GM19351 (cell line): ENCODE measurements around the gene LSP1.
A peak's percentile ranks its signal among the peaks of the same experiment; 100 is the strongest.

Experiments used
- ATAC-seq: cut with Tn5 transposase; IDR thresholded peaks from one replicate; pipeline ENCODE4 v1.9.1; 2021; ENCODE audit warnings: mild to moderate bottlenecking, moderate library complexity; ENCODE audit not compliant: unreplicated experiment

Gene LSP1

DNA sequence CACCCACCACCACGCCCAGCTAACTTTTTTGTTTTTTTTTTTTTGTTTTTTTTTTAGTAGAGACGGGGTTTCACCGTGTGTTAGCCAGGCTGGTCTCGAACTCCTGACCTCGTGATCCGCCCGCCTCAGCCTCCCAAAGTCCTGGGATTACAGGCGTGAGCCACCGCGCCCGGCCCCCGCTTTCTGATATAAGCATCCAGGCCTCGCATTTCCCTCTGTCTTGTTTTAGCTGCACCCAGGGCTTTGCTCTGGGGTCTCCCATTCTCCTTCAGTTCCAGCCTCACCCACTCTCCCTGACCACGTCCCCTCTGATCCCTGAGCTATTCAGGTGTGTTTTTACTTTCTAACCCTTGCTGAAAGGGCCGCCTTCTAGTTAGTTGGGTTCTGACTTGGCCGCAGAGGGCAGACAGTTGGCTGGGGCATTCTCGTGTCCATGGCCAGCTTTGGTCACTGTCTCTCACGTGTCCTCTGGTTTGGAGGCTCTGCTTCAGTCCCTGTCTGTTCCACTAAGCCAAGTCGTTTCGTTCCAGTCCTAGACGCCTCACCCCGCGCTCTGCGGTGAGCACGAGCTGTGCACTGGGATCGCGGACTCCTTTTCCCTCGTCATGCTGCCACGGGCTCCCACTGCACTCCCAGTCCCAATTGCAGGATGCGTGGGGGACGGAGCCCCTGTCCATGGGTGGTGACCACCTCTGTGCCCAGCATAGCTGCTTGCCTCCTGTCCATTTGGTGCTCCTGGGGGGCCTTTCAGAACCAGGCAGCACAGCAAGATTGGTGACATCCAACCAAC is 60.6 kb downstream of the LSP1 start:
- no peak for ATAC-seq

DNA sequence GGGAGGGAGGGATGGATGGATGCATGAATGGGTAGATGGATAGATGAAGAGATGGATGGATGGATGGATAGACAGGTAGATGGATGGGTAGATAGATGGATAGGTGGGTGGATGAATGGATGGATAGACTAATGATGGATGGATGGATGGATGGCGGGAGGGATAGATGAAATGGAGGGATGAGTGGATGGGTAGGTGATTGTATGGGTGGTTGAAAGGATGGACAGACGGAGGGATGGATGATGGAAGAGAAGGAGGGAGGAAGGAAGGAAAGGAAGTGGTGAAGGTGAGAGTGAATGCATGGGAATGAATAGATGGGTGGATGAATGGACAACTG is 62.9 kb downstream of the LSP1 start:
- ATAC-seq = no peak

DNA sequence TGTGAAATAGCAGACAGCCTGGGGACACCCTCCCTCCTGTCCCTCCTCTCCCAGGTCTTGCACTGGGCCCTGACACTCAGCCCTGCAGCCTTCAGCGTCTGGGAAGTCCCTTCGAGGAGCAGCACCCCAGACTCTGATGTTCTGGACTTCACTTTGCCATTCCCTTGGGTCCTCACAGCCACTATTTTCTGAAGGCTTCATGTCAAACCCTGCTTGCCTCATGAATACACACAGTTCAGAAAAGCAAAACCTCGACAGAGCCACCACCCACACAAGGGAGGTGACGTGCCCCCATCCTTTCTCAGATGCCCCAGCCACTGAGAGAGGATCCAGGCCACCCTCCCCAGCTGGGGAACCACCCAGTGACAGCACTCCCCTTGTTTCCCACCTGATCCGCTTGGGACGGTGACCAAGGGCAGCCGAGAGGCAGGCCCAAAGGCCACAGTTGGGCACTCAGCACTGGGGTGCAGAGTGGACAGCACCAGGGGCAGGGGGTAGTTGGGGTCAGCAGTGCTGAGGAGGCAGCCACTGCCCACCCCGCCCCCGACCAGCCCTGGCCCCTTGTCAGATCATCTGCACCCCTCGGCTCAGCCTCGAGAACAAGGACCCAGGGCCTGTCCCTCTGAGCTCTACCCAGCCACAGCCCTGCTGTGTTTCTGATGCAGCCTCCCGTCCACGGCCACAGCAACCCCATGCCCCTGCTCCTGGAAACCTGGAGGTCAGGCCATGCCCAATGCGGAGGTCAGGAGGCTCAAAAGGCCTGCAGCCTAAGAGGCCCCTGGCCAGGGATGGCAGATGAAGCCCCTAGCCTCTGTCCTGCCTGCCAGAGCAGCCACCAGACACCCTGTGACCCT is 63.5 kb downstream of the LSP1 start:
- peak; percentile 47 for ATAC-seq

DNA sequence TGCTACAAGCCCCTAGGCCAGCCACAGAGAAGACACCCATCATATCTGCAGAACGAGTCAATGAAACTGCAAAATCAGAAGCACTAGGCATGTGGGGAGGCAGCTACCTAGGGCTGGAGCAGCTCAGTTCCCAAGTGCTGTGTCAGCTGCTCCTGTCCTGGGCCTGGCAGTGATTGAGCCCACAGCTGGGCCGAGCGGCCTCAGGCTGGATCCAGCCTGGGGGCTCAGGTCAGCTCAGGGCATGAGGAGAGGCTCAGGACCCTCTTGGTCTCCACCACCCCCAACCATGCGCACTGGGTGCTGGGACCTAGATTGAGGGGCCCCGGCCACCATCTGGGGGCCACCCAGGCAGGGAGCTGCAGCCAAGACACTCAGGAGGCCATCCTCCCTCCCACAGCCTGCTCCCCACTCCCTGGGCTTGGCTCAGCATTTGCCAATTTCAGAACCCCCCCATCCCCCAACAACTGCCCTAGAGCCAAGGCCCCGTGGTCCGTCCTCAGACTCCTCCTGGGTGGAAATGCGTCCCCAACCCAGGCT is 64.2 kb downstream of the LSP1 start:
- no peak for ATAC-seq

DNA sequence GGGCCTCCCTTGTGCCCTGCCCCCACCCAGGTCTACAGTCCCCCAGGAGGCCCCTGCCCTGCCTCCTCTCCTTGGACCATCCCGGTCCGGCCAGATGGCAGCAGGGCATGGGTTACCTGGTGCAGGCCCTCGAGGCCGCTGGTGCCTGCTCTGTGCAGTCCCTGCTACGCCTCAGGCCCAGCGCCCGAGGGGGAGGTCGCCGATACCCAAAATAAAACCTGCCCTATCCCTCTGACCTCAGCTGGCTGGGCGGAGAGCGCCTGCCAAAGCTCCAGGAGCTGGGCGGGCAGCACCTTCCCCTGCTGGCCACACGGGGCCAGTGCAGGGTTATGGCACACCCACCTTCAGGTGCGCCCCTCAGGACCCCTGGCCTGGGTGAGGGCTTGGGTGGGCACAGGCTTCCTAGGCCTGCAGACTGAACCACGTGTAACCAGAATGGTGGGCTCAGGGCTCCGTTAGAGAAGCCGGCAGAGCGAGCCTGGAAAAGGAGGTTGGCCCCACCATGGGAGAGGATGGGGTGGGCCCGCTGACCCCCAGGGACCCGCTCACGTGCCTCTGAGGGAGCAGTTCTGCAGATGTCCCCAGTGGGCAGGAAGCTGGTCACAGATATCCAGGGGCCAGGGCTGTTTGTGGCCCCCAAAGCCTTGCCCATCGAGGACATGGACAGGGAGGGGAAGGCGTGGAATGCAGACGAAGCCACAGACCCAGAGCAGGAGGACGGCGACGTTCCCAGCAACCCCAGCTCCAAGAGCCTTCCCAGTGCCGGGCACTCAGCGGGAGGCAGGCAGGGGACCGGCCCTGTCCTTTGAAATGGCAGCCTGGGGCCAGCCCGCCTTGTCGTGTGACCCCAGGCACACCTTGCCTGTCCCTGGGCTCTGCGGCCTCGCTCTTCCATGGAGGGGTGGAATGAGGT is 64.9 kb downstream of the LSP1 start:
- ATAC-seq = no peak

DNA sequence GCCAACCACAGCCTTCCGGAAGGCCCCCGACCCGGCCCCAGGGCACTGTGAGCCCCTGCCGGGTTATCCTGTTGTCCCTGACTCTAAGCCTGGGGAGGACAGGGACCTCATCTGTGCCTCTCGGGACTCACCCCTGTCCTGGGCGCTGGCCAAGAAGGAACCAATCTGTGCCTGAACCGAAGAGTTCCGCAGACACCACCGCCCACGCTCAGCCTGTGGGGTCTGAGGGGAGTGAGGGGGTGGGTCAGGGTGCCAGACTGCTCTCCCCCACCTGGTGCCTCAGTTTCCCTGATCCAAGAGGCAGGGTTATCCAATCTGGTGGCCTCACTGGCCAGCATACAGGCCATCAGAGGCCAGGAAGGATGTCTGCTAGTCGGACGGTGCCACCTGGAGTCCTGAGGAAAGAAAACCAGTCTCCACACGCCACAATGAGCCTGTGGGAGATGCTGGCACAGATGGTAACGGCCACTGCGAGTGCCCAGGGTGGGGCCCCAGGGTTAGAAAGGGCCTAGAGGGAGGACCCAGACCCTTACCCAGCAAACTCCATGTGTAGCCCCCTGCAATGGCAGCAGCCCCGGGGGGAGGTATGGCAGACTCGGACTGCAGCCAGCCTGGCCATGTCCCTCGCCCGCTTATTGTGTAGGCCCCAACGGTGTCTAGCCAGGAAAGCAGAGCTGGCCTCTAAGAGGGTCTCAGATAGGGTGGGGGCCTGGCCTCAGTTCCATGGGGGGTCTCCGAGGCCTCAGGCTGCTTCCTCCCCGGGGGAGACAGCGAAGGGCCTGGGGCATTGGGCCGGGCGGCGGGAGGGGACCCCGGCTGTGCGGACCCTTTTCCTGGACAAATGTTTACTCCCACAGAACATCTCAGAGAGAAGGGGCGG is 65.8 kb downstream of the LSP1 start:
- ATAC-seq = no peak

DNA sequence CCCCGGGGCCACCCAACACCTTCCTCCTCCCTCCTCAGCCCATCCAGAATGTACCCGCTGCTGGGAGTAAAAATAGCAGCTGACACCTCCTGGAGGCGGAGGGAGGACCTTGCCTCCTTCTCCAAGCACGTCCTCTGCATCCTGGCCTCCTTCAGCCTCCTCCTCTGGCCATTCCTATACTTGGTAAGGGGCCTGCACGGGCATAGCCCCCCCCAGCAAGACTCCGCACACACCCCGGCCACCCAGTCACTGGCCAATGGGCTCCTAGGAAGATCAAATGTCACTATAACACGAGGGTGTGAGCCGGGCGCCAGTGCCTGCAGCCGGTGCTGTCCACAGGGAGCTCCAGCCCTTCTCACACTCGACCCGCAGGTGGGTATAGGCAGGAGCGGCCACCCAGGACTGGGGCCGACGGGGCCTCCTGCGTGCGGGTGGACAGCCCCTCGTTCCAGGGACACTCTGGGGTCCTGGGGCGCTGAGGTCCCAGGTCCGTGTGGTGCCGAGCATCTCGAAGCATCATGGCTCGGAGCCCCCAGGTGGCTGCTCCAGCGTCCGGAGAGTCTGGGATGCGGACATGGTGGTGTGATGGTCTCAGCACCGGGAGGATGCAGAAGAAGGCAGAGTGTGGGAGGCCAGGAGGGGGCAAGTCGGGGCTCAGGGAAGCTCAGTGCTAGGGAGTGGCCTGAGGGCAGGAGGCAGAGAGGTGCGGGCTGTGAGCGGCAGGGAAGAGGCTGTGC is 66.7 kb downstream of the LSP1 start, which contains the start of gene TNNT3:
TNNT3 (plus strand) TSS at position 313 of the 737 bp plus-strand sequence. CDS start 3,172 bp downstream, outside the sequence.
- no peak for ATAC-seq

DNA sequence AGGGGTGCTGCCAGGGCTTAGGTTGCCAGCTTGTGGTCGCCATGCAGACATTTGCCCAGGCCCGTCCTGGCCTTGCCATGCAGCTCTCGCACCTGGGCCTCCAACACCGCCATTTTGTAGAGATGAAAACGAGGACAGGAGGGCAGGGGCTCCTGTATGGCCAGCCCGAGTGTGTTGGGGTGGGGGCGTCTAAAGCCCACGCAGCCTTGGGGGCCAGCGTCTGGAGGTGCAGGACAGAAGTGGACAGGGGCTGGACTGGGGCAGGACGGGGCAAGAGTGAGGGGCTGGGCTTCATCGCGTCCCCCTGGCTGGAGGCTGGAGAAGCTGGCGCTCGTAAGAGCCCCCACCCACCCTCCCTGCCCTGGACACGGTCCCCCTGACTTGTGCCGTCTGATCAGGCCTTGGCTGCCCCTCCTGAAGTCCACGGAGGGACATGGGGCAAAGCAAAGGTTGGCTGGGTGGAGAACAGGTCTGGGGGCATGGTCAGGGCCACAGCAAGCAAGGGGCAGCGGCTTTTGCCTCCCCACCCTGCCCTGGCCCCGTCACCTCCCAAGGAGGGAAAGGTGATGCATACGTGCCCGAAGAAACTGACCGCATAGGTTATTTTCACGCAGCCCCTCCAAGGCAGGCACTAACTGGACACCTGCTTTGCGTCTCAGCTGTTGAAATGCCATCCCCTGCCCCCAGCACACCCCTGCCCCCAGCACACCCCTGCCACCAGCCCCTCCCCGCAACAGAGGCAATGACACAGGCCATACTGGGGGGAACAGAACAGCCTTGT is 67.4 kb downstream of the LSP1 start:
- no peak for ATAC-seq

DNA sequence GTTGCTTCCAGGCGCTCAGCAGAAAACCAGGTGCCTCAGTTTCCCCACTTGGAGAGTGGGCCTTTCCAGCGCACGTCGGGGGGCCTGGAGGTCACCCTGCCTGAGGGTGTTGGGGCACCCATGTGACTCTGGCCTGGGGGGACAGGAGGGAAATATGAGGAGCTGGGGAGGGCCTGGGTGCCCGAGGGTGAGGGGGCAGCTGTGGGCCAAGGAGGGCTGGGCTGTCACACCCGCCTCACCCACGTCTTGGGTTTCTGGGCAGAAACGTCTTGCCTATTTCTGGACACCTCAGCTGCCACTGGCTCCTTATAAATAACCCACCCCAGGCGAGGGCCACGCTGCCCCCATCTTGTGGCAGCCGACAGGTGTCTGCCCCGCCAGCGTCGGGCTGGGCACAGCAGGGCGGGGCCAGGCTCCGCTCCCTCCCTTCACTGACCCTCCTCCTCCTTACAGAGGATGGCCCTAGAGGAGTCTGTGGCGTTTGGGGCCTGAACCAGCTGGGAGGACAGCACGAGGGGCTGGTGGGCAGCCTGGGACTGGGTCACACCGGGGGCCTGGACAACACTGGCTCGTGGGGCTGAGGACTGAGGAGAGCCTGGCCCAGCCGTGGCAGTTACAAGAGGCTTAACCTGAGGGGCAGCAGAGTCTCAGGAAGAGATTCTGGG is 68.2 kb downstream of the LSP1 start:
- ATAC-seq = no peak

DNA sequence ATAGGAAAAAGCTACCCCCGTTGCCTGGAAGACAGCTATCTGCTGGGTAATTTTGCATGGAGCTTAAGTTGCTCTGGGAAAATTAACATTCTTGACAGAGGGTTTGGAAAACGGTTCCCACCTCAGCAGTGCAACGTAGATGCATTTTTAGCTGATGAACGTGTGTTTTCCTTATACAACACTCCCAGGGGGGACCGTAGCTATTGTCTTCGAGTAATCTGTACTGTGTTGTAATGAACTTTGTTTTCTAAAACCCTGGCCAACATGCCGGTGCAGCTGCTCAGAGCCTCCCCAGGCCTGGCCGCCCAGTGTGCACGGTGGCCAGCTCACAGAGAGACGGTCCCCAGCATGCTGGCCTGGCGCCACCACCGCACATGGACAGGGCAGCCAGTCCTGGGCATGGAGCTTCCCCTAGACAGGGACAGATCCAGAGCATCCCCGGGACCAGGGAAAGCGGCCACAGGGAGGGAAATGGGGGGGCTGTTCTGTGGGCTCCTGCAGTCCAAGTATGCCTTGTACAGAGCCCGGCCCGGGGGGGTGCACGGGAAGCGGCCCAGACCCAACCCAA is 68.8 kb downstream of the LSP1 start:
- ATAC-seq = no peak

DNA sequence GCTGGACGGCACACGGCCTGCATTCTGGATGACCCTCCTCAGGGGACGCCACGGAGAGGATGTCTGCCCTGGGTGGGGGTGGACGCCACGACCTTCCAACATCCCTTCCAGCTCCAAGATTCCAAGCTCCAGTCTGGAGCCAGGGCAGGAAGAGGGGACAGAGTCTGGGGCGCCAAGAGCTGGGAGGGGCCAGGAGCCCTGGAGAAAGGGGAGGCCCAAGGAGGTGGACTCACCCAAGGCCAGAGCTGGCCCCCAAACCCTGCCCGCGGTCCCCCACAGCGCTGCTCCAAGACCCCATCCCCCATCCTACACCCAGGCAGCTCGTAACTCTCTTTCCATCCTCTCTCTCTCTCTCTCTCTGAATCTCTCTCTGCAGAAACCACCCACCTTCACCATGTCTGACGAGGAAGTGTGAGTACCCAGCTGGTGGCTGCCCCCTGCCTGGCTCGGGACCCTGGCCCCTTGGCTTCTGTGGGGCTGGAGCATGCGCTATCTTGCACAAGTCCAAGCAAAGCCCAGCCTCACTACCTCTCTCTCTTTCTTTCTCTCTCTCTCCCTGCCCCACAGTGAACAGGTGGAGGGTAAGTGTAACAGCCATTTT is 69.7 kb downstream of the LSP1 start:
- ATAC-seq = no peak

DNA sequence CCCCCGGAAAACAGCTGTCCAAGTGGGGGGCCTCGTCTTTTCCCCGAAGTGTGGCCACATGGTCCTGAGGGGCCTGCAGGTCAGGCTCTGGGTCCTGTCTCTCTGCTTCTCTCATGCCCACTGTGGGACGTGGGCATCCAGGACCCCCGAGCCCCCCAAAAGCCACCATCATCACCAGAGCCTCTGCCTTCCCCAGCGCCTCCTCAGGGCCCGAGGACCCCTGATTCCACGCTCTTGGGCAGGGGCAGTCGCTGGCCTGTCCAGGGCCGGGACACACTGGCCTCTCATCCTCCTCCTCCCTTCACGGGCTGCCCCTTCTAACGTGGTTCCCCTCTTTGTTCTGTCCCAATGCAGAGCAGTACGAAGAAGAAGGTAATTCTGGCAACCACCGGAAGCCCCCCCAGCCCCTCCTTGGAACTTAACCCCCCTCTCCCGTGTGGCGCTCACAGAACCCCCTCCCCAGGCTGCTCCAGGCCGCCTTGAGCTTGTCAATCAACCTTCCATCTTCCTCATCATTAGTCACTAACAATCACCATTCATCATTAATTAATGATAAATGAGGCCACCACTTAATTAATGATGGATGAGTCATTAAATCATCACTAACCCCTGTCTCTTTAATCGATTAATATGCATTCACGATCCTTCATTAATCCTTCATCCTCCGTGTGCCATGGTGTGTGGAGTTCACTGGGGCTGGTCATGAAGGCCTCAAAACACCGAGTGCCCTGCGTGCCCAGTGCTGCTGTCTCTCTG is 70.5 kb downstream of the LSP1 start:
- ATAC-seq = no peak

DNA sequence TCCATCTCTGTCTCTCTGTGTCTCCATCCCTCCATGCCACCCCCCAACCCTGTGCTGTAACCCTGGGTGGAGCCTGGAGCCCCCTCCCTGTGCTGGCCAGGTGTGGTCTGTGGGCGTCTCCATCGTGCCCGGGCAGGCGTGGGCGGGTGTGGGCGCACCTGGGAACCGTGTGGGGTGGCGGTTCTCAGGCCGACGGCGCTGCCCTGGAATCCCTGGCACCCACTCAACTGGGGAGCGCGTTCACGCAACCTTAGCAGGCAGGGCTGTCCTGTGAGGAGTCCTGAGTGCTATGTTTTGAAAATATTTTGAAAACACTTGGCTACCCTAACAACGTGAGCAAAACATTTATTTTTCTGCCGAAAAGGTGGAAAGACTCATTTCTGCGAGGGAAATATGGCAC is 71.3 kb downstream of the LSP1 start:
- ATAC-seq = no peak

DNA sequence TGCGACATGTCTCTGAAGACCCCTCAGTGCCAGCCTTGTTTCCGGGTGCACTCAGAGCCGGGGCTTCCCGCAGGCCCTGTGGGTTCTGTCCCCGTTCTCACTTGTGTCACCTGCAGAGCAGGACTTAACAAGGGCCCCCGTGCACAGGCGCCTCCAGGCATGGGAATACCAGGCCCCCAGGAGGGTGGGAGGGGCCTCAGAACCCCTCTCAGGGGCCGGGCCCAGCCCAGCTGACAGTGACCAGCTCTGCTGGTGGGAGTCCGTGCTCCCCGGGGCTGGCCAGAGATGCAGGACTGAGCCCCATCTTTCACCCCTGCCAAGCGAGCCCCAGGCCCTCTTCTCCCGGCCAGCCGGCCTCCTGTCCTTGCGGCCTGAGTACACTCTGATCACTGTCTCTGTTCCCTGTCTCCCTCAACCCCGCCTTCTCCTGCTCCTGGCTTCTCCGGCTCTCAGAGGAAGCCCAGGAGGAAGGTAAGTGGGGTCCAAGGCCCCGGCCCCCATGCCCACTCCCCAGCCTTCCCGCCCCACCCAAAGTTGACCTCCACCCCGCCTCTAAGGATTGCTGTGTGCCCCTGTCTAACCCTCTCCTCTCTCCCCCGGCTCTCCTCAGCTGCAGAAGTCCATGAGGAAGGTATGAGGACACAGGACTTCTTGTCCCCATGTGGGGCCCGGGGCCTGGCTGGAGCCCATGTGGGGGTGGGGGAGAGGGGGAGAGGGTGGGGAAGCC is 71.9 kb downstream of the LSP1 start:
- no peak for ATAC-seq

DNA sequence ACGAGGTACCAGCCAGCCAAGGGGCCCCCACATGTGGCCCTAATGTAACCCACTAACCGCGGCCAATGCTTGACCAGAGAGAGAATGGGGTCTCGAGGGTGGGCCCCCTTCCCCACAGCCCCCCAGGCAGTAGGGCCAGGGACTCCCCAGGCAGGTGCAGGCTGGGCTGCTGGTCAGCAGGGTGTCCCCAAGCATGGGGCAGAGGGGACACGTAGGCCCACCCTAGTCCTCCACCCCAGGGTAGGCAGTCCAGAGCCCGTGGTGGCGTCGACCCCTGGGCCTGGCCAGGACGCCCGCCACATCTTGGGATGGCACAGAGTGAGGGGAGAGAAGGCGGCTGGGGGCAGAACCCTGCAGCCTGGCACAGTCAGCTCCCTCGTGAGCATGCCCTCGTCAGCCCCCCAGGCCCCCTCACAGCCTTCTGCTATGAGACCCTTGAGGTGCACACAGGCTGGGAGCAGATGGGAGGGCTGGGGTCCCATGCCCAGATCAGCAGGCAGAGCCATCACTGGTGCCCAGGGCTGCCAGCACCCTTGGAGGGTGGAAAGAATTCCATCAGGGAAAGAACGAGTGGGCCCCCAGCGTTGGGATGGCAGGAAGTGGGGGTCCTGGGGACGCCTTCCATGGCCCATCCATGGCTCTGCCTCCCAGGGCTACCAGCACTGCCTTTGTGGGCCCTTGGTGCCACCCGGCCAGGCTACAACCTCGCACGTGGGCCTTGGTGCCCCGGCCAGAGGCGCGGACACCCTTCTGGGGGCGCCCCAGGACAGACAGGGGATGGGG is 72.7 kb downstream of the LSP1 start:
- no peak for ATAC-seq
